ENCODE results near the gene OSBP2. TPM values are rescaled to one million over a fixed set of nuclear protein-coding genes. Genes with fewer than 3 reads are reported as not detected.
A peak's percentile ranks its signal among the peaks of the same experiment; 100 is the strongest.

The OSBP2 gene
- total RNA-seq, 2 experiments from 2014 or later: 1.2 to 1.6 TPM

- Histone ChIP-seq H3K36me3 (ENCODE audit: insufficient read depth, low read length) (no peaks in the 10 kb centered on the region), H3K9me3 (ENCODE audit: control insufficient read depth in 1 of 2, insufficient read depth in 1 of 2, low read length in 2 of 2) (no peaks in the 10 kb centered on the region), H3K27me3 (ENCODE audit: control insufficient read depth in 1 of 2, insufficient read depth in 2 of 2, low read length in 2 of 2) (no peaks in the 10 kb centered on the region), H3K27ac (ENCODE audit: low read depth in 1 of 2, low read length in 2 of 2) (no peak overlapping the region), H3K4me1 (ENCODE audit: insufficient read depth, low read length) (no peaks in the 10 kb centered on the region), H3K4me3 (ENCODE audit: low read length) (no peak overlapping the region)
- POLR2A ChIA-PET: no interaction called here
- H3K36me3 Mint-ChIP-seq (ENCODE audit: low read depth): no peaks in the 10 kb centered on the region
- CTCF ChIA-PET: no interaction called here
- H3K4me3 Mint-ChIP-seq: no peak overlapping the region
- intact Hi-C loops (cut with DNase I, micrococcal nuclease): no loop called here
- no peaks in the 10 kb centered on the region for H3K4me1 Mint-ChIP-seq (ENCODE audit: low read depth)
- peaks cover 8% of the 10 kb centered on the region for H3K27me3 Mint-ChIP-seq
- DNase-seq (no peak), ATAC-seq (ENCODE audit: poor library complexity) (no peak)
- TF ChIP-seq CTCF (IDR thresholded peaks at IDR 0.05): no peak
- H3K9me3 Mint-ChIP-seq: no peaks in the 10 kb centered on the region
- H3K27ac Mint-ChIP-seq: no peak overlapping the region
Observed at GRCh38 chr22:30687358-30687757, 7.3 kb upstream of the OSBP2 start.

- no peak overlapping the region for H3K4me3 ChIP-seq (ENCODE audit: low read length)
- H3K27me3 ChIP-seq (ENCODE audit: control insufficient read depth in 1 of 2, insufficient read depth in 2 of 2, low read length in 2 of 2): no peaks in the 10 kb centered on the region
- Mint-ChIP-seq H3K9me3 (no peaks in the 10 kb centered on the region), H3K4me3 (no peak overlapping the region), H3K4me1 (ENCODE audit: low read depth) (peaks cover 6% of the 10 kb centered on the region), H3K27ac (no peak overlapping the region), H3K36me3 (ENCODE audit: low read depth) (no peaks in the 10 kb centered on the region), H3K27me3 (peaks cover 20% of the 10 kb centered on the region)
- no peak overlapping the region for H3K27ac ChIP-seq (ENCODE audit: low read depth in 1 of 2, low read length in 2 of 2)
- POLR2A ChIA-PET: no interaction called here
- ATAC-seq (ENCODE audit: poor library complexity) (no peak), DNase-seq (no peak)
- no peak for TF ChIP-seq CTCF (IDR thresholded peaks at IDR 0.05)
- no peaks in the 10 kb centered on the region for H3K9me3 ChIP-seq (ENCODE audit: control insufficient read depth in 1 of 2, insufficient read depth in 1 of 2, low read length in 2 of 2)
- CTCF ChIA-PET: no interaction called here
- intact Hi-C loops (cut with DNase I, micrococcal nuclease): loop anchor here in 1 of 2 experiments (10.0 kb wide), 1 partner anchor 55 kb away; the partner anchor contains the start of gene SLC35E4
- peaks cover 8% of the 10 kb centered on the region for H3K4me1 ChIP-seq (ENCODE audit: insufficient read depth, low read length)
- no peaks in the 10 kb centered on the region for H3K36me3 ChIP-seq (ENCODE audit: insufficient read depth, low read length)
Observed at GRCh38 chr22:30689622-30690021, 5.1 kb upstream of the OSBP2 start.

DNA sequence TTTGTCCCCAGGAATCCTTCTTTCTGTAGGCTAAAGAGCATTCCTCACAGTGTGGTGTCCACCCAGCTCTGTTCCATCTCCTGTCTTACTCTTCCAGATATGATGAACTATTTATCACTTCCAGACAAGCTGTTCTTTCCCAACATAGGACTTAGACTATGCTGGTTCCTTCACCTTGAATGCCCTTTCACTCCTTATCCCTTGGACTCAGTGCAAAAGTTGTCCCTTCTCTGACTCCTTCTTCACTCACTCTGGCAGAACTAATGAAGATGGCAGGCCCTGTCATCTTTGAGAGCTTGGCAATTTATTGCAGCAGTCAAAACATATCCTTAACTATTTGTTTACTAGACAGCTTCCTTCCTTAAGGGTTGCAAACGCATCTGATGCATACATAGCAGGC is 3.5 kb upstream of the OSBP2 start:
- ATAC-seq (ENCODE audit: poor library complexity): no peak
- peaks cover 20% of the 10 kb centered on the region for H3K27me3 Mint-ChIP-seq
- POLR2A ChIA-PET: no interaction called here
- Histone ChIP-seq H3K4me1 (ENCODE audit: insufficient read depth, low read length) (peaks cover 17% of the 10 kb centered on the region), H3K9me3 (ENCODE audit: control insufficient read depth in 1 of 2, insufficient read depth in 1 of 2, low read length in 2 of 2) (no peaks in the 10 kb centered on the region), H3K4me3 (ENCODE audit: low read length) (no peak overlapping the region), H3K36me3 (ENCODE audit: insufficient read depth, low read length) (no peaks in the 10 kb centered on the region), H3K27me3 (ENCODE audit: control insufficient read depth in 1 of 2, insufficient read depth in 2 of 2, low read length in 2 of 2) (no peaks in the 10 kb centered on the region), H3K27ac (ENCODE audit: low read depth in 1 of 2, low read length in 2 of 2) (no peak overlapping the region)
- H3K36me3 Mint-ChIP-seq (ENCODE audit: low read depth): no peaks in the 10 kb centered on the region
- H3K9me3 Mint-ChIP-seq: no peaks in the 10 kb centered on the region
- TF ChIP-seq CTCF (IDR thresholded peaks at IDR 0.05): no peak
- H3K4me1 Mint-ChIP-seq (ENCODE audit: low read depth): peaks cover 14% of the 10 kb centered on the region
- H3K27ac Mint-ChIP-seq: no peak overlapping the region
- DNase-seq: no peak
- CTCF ChIA-PET: interaction anchor here (0.6 kb wide), 1 partner anchor 915 kb away, joined by 4 read pairs; no protein-coding TSS in a partner anchor
- intact Hi-C loops (cut with DNase I, micrococcal nuclease): loop anchor here in 1 of 2 experiments (10.0 kb wide), 1 partner anchor 56 kb away; the partner anchor contains the start of gene SLC35E4
- H3K4me3 Mint-ChIP-seq: peak overlapping the region; percentile 30
